BJ (cell line): ENCODE measurements around the gene PRSS38. TPM values are rescaled to one million over a fixed set of nuclear protein-coding genes. Genes with fewer than 3 reads are reported as not detected.

ENCODE experiments used
- CTCF ChIA-PET: fragments of 350-600 bp; formaldehyde crosslinking; extraction: SDS; loops from one replicate; lab custom pipeline; 2021; ENCODE audit warnings: antibody characterized with exemption, inconsistent platforms; lab: Yijun Ruan, JAX
- POLR2A ChIA-PET: fragments of 300-600 bp; sonication (Branson Sonifier 250); formaldehyde crosslinking; extraction: SDS; loops from one replicate; lab custom pipeline; 2021; ENCODE audit warnings: antibody characterized with exemption; lab: Charles Lee
- DNase-seq: peaks from one replicate; pipeline ENCODE4 v3.0.0-alpha.2; 2011; ENCODE audit warnings: low read depth
- H3K27me3 ChIP-seq: 2 replicates; pipeline ENCODE4 v1.6.0; 2011; ENCODE audit warnings: low read length; ENCODE audit not compliant: control insufficient read depth, insufficient read depth
- H3K36me3 ChIP-seq: 2 replicates; pipeline ENCODE4 v1.5.1; 2011; ENCODE audit warnings: low read length; ENCODE audit not compliant: control insufficient read depth, insufficient read depth
- H3K4me3 ChIP-seq: 2 replicates; pipeline ENCODE4 v1.5.1; 2011; ENCODE audit warnings: low read depth, mild to moderate bottlenecking, control low read depth, low read length
- CTCF ChIP-seq: IDR thresholded peaks from 2 replicates; pipeline ENCODE4 v1.5.1; 2011; ENCODE audit warnings: low read depth, mild to moderate bottlenecking, control low read depth, inconsistent platforms, low read length, moderate library complexity; ENCODE audit not compliant: insufficient read depth
- polyA plus RNA-seq: library from polyadenylated mRNA; depleted of rRNA; stranded (reverse); fragments of >200 nt; gene quantifications from 2 replicates; pipeline ENCODE4 v1.2.3, GENCODE V29; 2011; rRNA removed

Gene PRSS38
- polyA plus RNA-seq, 1 experiment: not detected

- no peaks in the 10 kb centered on the region for H3K36me3 ChIP-seq
- CTCF ChIA-PET: no interaction called here
- DNase-seq: no peak
Observed at GRCh38 chr1:227894831-227895451, 79.5 kb downstream of the PRSS38 start.

More at GRCh38 chr1:227894831-227895451, 79.5 kb downstream of the PRSS38 start:
- POLR2A ChIA-PET: no interaction called here
- no peak for TF ChIP-seq CTCF
- H3K27me3 ChIP-seq: no peaks in the 10 kb centered on the region
- H3K4me3 ChIP-seq: no peak overlapping the region

Other genes with a start within 250 kb of the PRSS38 start
- 18.6 and 20.5 TPM in 2 replicates for gene JMJD4, start 80.4 kb upstream of the PRSS38 start, polyA plus RNA-seq
- gene SNAP47, start 80.2 kb upstream of the PRSS38 start, polyA plus RNA-seq: 24.7 and 32.8 TPM in 2 replicates
- gene WNT9A, start 132.3 kb downstream of the PRSS38 start, polyA plus RNA-seq: 0.85 and 1.5 TPM in 2 replicates
- gene WNT3A, start 191.3 kb downstream of the PRSS38 start, polyA plus RNA-seq: not detected in 2 replicates